Measurements from ENCODE around the gene ACSL1. TPM values are rescaled to one million over a fixed set of nuclear protein-coding genes. Genes with fewer than 3 reads are reported as not detected.

Gene ACSL1
- total and polyA plus RNA-seq, 2 of the 8 experiments (the other 6 are each of a cell fraction or from before 2014, with no cell fraction given), result 2.3 to 8.7 TPM

GRCh38 chr4:184715526-184715925 is 110.2 kb downstream of the ACSL1 start:
- Histone ChIP-seq H2AFZ (ENCODE audit: low read length) (no peak overlapping the region), H3K56ac (replicated peaks; ENCODE audit: insufficient read length, low read depth, low read length) (no peak overlapping the region), H3K79me1 (ENCODE audit: low read depth, low read length) (no peaks in the 10 kb centered on the region; the same call in none of the 2 replicates), H2AK5ac (ENCODE audit: low read depth, low read length) (no peak overlapping the region), H3K4me2 (ENCODE audit: insufficient read depth in 1 of 2, low read depth in 2 of 2, low read length in 2 of 2) (no peak overlapping the region), H2BK12ac (ENCODE audit: low read depth, low read length) (no peak overlapping the region), H4K5ac (ENCODE audit: insufficient read length, low read depth, low read length) (no peak overlapping the region), H3K27ac (ENCODE audit: low read depth, low read length) (no peak overlapping the region), H3K79me2 (ENCODE audit: control insufficient read depth in 1 of 2, insufficient read depth in 2 of 2, low read length in 2 of 2) (peaks cover 0 to 49% of the 10 kb centered on the region in 2 experiments; a peak in 2 of 4 replicates), H3K23me2 (ENCODE audit: low read depth, low read length) (no peaks in the 10 kb centered on the region), H3K27me3 (replicated peaks in 1 of 4; ENCODE audit: control insufficient read depth in 3 of 4, extremely low read depth in 1 of 4, insufficient read depth in 3 of 4, low read length in 3 of 4) (no peaks in the 10 kb centered on the region), H3K9ac (replicated peaks in 1 of 4; ENCODE audit: extremely low read depth in 1 of 4, low read depth in 3 of 4, low read length in 3 of 4) (no peak overlapping the region), H2BK20ac (ENCODE audit: low read length) (no peak overlapping the region), H3K4me3 (ENCODE audit: extremely low read depth in 1 of 4, insufficient read depth in 2 of 4, low read depth in 3 of 4, low read length in 4 of 4) (no peak overlapping the region), H3K18ac (ENCODE audit: extremely low read depth, low read length) (no peak overlapping the region), H3K4me1 (replicated peaks in 1 of 4; ENCODE audit: control insufficient read depth in 3 of 4, insufficient read depth in 4 of 4, low read length in 3 of 4) (no peaks in the 10 kb centered on the region), H2BK15ac (ENCODE audit: low read length) (no peak overlapping the region), H3K23ac (ENCODE audit: insufficient read length) (no peak overlapping the region), H4K20me1 (replicated peaks in 1 of 2; ENCODE audit: control insufficient read depth in 1 of 2, insufficient read depth in 2 of 2, low read length in 2 of 2) (peaks cover 7 to 9% of the 10 kb centered on the region in 2 experiments), H2BK120ac (replicated peaks; ENCODE audit: low read depth, low read length) (no peak overlapping the region), H3K36me3 (ENCODE audit: control insufficient read depth in 2 of 4, insufficient read depth in 4 of 4, low read length in 3 of 4) (peaks cover 21 to 88% (median 56%) of the 10 kb centered on the region in 4 experiments), H4K91ac (replicated peaks; ENCODE audit: insufficient read length, low read length) (no peak overlapping the region), H2BK5ac (ENCODE audit: low read depth, low read length) (no peak overlapping the region), H3K4ac (replicated peaks; ENCODE audit: insufficient read length, low read depth, low read length) (no peak overlapping the region), H3K9me3 (ENCODE audit: insufficient read depth in 2 of 2, low read depth in 1 of 2, low read length in 1 of 2) (no peaks in the 10 kb centered on the region), H3K14ac (ENCODE audit: insufficient read length) (no peak overlapping the region), H4K8ac (ENCODE audit: extremely low read depth, insufficient read depth, low read length) (no peak overlapping the region)
- TF ChIP-seq PHF8 (conservative IDR thresholded peaks at IDR 0.05; ENCODE audit: low read depth, low read length), result no peak
- no peak for TF ChIP-seq TCF12 (IDR thresholded peaks at IDR 0.05; ENCODE audit: low read depth, low read length)
- TF ChIP-seq CTBP2 (IDR thresholded peaks at IDR 0.05; ENCODE audit: borderline replicate concordance, insufficient read depth, insufficient read length, low read length), result no peak
- no peak for TF ChIP-seq SIX5 (IDR thresholded peaks at IDR 0.05; ENCODE audit: low read depth, low read length)
- no peak for TF ChIP-seq ATF3 (IDR thresholded peaks at IDR 0.05; ENCODE audit: insufficient read depth, low read depth, low read length)
- POLR2A ChIA-PET (ENCODE audit: partially characterized antibody), result interaction anchor here (1.2 to 1.4 kb wide), 2 partner anchors 9 to 14 kb away, joined by 3 to 5 read pairs; no protein-coding TSS in a partner anchor
- CTCF ChIA-PET (ENCODE audit: partially characterized antibody), result no interaction called here
- DNase-seq (ENCODE audit: low read depth in 1 of 2, low spot score in 2 of 2) (no peak), FAIRE-seq (no peak)
- WGBS, 2 experiments (ENCODE audit: extremely low coverage in 1 of 2, insufficient coverage in 1 of 2, insufficient read length in 1 of 2, insufficient replicate concordance in 2 of 2, low coverage in 1 of 2, low lambda C conversion rate in 2 of 2, missing lambda C conversion rate in 1 of 2), result 95% methylated on average over 4 of the region's 4 CpGs; no CpG with 5 or more reads in 1 of the 2 experiments

All from H1 (cell line).